WTC11 (cell line): Measurements from ENCODE around the gene ZDHHC16.

Experiments
- ELF4 ChIP-seq: sonication (generic); formaldehyde crosslinking; IDR thresholded peaks from 2 replicates; pipeline ENCODE4 v1.8.1; 2022; ENCODE audit warnings: low read depth, mild to moderate bottlenecking, moderate library complexity, missing genetic modification reagents
- GTF2I ChIP-seq: fragments of 250-450 bp; sonication (Bioruptor Pico); conservative IDR thresholded peaks from 2 replicates; pipeline ENCODE4 v1.4.0; 2021; ENCODE audit warnings: mild to moderate bottlenecking
- JUN ChIP-seq: sonication (generic); formaldehyde crosslinking; IDR thresholded peaks from 2 replicates; pipeline ENCODE4 v1.8.0; 2023; ENCODE audit warnings: mild to moderate bottlenecking, missing genetic modification reagents
- RELA ChIP-seq: sonication (generic); formaldehyde crosslinking; IDR thresholded peaks from 2 replicates; pipeline ENCODE4 v1.8.1; 2022; ENCODE audit warnings: missing genetic modification reagents, mild to moderate bottlenecking, borderline replicate concordance
- USF2 ChIP-seq: sonication (generic); formaldehyde crosslinking; IDR thresholded peaks from 2 replicates; pipeline ENCODE4 v1.8.1; 2023; ENCODE audit warnings: mild to moderate bottlenecking, missing genetic modification reagents, moderate library complexity
- ZMAT4 ChIP-seq: fragments of 250-450 bp; sonication (Bioruptor Pico); IDR thresholded peaks from 2 replicates; pipeline ENCODE4 v1.9.0; 2021; ENCODE audit warnings: mild to moderate bottlenecking
- TF ChIP-seq, protein P1 (sequence below): fragments of 200-600 bp; IDR thresholded peaks from 2 replicates; pipeline ENCODE4 v1.8.0; 2022; ENCODE audit warnings: antibody characterized with exemption
- TF ChIP-seq, protein P2 (sequence below): sonication (generic); formaldehyde crosslinking; IDR thresholded peaks from 2 replicates; pipeline ENCODE4 v1.8.0; 2022; ENCODE audit warnings: mild to moderate bottlenecking, missing genetic modification reagents
- TF ChIP-seq, protein P3 (sequence below): sonication (generic); formaldehyde crosslinking; IDR thresholded peaks from 2 replicates; pipeline ENCODE4 v1.8.1; 2023; ENCODE audit warnings: mild to moderate bottlenecking, missing genetic modification reagents
- TF ChIP-seq, protein P4 (sequence below): sonication (generic); formaldehyde crosslinking; IDR thresholded peaks from 2 replicates; pipeline ENCODE4 v1.8.1; 2022; ENCODE audit warnings: low read depth, mild to moderate bottlenecking, moderate library complexity, missing genetic modification reagents, borderline replicate concordance

- TF ChIP-seq, protein P1, sequence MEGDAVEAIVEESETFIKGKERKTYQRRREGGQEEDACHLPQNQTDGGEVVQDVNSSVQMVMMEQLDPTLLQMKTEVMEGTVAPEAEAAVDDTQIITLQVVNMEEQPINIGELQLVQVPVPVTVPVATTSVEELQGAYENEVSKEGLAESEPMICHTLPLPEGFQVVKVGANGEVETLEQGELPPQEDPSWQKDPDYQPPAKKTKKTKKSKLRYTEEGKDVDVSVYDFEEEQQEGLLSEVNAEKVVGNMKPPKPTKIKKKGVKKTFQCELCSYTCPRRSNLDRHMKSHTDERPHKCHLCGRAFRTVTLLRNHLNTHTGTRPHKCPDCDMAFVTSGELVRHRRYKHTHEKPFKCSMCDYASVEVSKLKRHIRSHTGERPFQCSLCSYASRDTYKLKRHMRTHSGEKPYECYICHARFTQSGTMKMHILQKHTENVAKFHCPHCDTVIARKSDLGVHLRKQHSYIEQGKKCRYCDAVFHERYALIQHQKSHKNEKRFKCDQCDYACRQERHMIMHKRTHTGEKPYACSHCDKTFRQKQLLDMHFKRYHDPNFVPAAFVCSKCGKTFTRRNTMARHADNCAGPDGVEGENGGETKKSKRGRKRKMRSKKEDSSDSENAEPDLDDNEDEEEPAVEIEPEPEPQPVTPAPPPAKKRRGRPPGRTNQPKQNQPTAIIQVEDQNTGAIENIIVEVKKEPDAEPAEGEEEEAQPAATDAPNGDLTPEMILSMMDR, result no peak
- TF ChIP-seq, protein P2, sequence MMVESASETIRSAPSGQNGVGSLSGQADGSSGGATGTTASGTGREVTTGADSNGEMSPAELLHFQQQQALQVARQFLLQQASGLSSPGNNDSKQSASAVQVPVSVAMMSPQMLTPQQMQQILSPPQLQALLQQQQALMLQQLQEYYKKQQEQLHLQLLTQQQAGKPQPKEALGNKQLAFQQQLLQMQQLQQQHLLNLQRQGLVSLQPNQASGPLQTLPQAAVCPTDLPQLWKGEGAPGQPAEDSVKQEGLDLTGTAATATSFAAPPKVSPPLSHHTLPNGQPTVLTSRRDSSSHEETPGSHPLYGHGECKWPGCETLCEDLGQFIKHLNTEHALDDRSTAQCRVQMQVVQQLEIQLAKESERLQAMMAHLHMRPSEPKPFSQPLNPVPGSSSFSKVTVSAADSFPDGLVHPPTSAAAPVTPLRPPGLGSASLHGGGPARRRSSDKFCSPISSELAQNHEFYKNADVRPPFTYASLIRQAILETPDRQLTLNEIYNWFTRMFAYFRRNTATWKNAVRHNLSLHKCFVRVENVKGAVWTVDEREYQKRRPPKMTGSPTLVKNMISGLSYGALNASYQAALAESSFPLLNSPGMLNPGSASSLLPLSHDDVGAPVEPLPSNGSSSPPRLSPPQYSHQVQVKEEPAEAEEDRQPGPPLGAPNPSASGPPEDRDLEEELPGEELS, result no peak
- no peak for TF ChIP-seq GTF2I (CRISPR knock-in tag)
- TF ChIP-seq JUN (CRISPR knock-in tag), result no peak
- no peak for TF ChIP-seq ELF4 (CRISPR knock-in tag)
- no peak for TF ChIP-seq RELA (CRISPR knock-in tag)
- TF ChIP-seq ZMAT4 (CRISPR knock-in tag), result no peak
- no peak for TF ChIP-seq USF2
- TF ChIP-seq, protein P3, sequence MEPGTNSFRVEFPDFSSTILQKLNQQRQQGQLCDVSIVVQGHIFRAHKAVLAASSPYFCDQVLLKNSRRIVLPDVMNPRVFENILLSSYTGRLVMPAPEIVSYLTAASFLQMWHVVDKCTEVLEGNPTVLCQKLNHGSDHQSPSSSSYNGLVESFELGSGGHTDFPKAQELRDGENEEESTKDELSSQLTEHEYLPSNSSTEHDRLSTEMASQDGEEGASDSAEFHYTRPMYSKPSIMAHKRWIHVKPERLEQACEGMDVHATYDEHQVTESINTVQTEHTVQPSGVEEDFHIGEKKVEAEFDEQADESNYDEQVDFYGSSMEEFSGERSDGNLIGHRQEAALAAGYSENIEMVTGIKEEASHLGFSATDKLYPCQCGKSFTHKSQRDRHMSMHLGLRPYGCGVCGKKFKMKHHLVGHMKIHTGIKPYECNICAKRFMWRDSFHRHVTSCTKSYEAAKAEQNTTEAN (CRISPR knock-in tag), result no peak
- TF ChIP-seq, protein P4, sequence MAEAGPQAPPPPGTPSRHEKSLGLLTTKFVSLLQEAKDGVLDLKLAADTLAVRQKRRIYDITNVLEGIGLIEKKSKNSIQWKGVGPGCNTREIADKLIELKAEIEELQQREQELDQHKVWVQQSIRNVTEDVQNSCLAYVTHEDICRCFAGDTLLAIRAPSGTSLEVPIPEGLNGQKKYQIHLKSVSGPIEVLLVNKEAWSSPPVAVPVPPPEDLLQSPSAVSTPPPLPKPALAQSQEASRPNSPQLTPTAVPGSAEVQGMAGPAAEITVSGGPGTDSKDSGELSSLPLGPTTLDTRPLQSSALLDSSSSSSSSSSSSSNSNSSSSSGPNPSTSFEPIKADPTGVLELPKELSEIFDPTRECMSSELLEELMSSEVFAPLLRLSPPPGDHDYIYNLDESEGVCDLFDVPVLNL (CRISPR knock-in tag), result no peak
Observed at GRCh38 chr10:97456686-97457065, 10.7 kb downstream of the ZDHHC16 start.
